ENCODE results near the gene ABCG5. TPM values are rescaled to one million over a fixed set of nuclear protein-coding genes. Genes with fewer than 3 reads are reported as not detected.

Gene ABCG5
- total RNA-seq, 1 experiment from 2014 or later: not detected

- ChIA-PET POLR2A (no interaction called here), CTCF (no interaction called here)
- Mint-ChIP-seq H3K4me3 (no peak overlapping the region), H3K27me3 (ENCODE audit: low read depth) (no peaks in the 10 kb centered on the region), H3K27ac (no peak overlapping the region), H3K36me3 (no peaks in the 10 kb centered on the region), H3K9me3 (no peaks in the 10 kb centered on the region), H3K4me1 (no peaks in the 10 kb centered on the region)
- no peak for TF ChIP-seq NR3C1 (CRISPR knock-in tag; conservative IDR thresholded peaks at IDR 0.05; ENCODE audit: low read depth)
- no peak for TF ChIP-seq JAZF1 (CRISPR knock-in tag; IDR thresholded peaks at IDR 0.05)
- no peak for TF ChIP-seq NR1H2 (CRISPR knock-in tag; IDR thresholded peaks at IDR 0.05)
- no peak for TF ChIP-seq SOX15 (CRISPR knock-in tag; IDR thresholded peaks at IDR 0.05)
- TF ChIP-seq, protein P1, sequence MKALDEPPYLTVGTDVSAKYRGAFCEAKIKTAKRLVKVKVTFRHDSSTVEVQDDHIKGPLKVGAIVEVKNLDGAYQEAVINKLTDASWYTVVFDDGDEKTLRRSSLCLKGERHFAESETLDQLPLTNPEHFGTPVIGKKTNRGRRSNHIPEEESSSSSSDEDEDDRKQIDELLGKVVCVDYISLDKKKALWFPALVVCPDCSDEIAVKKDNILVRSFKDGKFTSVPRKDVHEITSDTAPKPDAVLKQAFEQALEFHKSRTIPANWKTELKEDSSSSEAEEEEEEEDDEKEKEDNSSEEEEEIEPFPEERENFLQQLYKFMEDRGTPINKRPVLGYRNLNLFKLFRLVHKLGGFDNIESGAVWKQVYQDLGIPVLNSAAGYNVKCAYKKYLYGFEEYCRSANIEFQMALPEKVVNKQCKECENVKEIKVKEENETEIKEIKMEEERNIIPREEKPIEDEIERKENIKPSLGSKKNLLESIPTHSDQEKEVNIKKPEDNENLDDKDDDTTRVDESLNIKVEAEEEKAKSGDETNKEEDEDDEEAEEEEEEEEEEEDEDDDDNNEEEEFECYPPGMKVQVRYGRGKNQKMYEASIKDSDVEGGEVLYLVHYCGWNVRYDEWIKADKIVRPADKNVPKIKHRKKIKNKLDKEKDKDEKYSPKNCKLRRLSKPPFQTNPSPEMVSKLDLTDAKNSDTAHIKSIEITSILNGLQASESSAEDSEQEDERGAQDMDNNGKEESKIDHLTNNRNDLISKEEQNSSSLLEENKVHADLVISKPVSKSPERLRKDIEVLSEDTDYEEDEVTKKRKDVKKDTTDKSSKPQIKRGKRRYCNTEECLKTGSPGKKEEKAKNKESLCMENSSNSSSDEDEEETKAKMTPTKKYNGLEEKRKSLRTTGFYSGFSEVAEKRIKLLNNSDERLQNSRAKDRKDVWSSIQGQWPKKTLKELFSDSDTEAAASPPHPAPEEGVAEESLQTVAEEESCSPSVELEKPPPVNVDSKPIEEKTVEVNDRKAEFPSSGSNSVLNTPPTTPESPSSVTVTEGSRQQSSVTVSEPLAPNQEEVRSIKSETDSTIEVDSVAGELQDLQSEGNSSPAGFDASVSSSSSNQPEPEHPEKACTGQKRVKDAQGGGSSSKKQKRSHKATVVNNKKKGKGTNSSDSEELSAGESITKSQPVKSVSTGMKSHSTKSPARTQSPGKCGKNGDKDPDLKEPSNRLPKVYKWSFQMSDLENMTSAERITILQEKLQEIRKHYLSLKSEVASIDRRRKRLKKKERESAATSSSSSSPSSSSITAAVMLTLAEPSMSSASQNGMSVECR (CRISPR knock-in tag; IDR thresholded peaks at IDR 0.05; ENCODE audit: borderline replicate concordance): no peak
- TF ChIP-seq E2F1 (CRISPR knock-in tag; IDR thresholded peaks at IDR 0.05): no peak
- no peak for TF ChIP-seq NR2C2 (CRISPR knock-in tag; IDR thresholded peaks at IDR 0.05)
- TF ChIP-seq FOXP4 (CRISPR knock-in tag; IDR thresholded peaks at IDR 0.05): no peak
- no peak for TF ChIP-seq CBFB (CRISPR knock-in tag; IDR thresholded peaks at IDR 0.05; ENCODE audit: low read depth)
- TF ChIP-seq KAT7 (CRISPR knock-in tag; IDR thresholded peaks at IDR 0.05; ENCODE audit: borderline replicate concordance): no peak
- no peak for TF ChIP-seq ZNF121 (CRISPR knock-in tag; IDR thresholded peaks at IDR 0.05)
- TF ChIP-seq ATF6 (CRISPR knock-in tag; IDR thresholded peaks at IDR 0.05): no peak
- no peak for TF ChIP-seq NFATC4 (CRISPR knock-in tag; IDR thresholded peaks at IDR 0.05)
- no peak for TF ChIP-seq ZNF317 (CRISPR knock-in tag; IDR thresholded peaks at IDR 0.05; ENCODE audit: borderline replicate concordance, low read depth)
- no peak for TF ChIP-seq ELF4 (CRISPR knock-in tag; IDR thresholded peaks at IDR 0.05; ENCODE audit: low read depth)
- no peak for TF ChIP-seq IRF2 (CRISPR knock-in tag; IDR thresholded peaks at IDR 0.05; ENCODE audit: borderline replicate concordance, low read depth)
- TF ChIP-seq CREB1 (CRISPR knock-in tag; IDR thresholded peaks at IDR 0.05): no peak
- no peak for DNase-seq (ENCODE audit: low spot score)
- no peak for ATAC-seq
Observed at GRCh38 chr2:43788646-43789045, 50.0 kb downstream of the ABCG5 start.

GRCh38 chr2:43787895-43788294 lies 50.7 kb downstream of the ABCG5 start:
- no peaks in the 10 kb centered on the region for H3K9me3 Mint-ChIP-seq
- H3K36me3 Mint-ChIP-seq: no peaks in the 10 kb centered on the region
- ChIA-PET POLR2A (no interaction called here), CTCF (no interaction called here)
- ATAC-seq: no peak
- H3K4me1 Mint-ChIP-seq: no peaks in the 10 kb centered on the region
- no peak overlapping the region for H3K27ac Mint-ChIP-seq
- DNase-seq (ENCODE audit: low spot score): no peak
- H3K27me3 Mint-ChIP-seq (ENCODE audit: low read depth): no peaks in the 10 kb centered on the region
- H3K4me3 Mint-ChIP-seq: no peak overlapping the region
- TF ChIP-seq JAZF1 (CRISPR knock-in tag; IDR thresholded peaks at IDR 0.05) (no peak), OVOL2 (CRISPR knock-in tag; IDR thresholded peaks at IDR 0.05; ENCODE audit: borderline replicate concordance) (no peak), NFYB (CRISPR knock-in tag; conservative IDR thresholded peaks at IDR 0.05; ENCODE audit: low read depth) (no peak), ATF2 (CRISPR knock-in tag; IDR thresholded peaks at IDR 0.05; ENCODE audit: borderline replicate concordance, low read depth) (no peak), SP1 (CRISPR knock-in tag; conservative IDR thresholded peaks at IDR 0.05) (no peak), RORB (CRISPR knock-in tag; IDR thresholded peaks at IDR 0.05) (no peak)
- TF ChIP-seq, protein P2, sequence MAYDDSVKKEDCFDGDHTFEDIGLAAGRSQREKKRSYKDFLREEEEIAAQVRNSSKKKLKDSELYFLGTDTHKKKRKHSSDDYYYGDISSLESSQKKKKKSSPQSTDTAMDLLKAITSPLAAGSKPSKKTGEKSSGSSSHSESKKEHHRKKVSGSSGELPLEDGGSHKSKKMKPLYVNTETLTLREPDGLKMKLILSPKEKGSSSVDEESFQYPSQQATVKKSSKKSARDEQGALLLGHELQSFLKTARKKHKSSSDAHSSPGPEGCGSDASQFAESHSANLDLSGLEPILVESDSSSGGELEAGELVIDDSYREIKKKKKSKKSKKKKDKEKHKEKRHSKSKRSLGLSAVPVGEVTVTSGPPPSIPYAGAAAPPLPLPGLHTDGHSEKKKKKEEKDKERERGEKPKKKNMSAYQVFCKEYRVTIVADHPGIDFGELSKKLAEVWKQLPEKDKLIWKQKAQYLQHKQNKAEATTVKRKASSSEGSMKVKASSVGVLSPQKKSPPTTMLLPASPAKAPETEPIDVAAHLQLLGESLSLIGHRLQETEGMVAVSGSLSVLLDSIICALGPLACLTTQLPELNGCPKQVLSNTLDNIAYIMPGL (CRISPR knock-in tag; IDR thresholded peaks at IDR 0.05): no peak
